ENCODE results near the gene VPS51.

DNA sequence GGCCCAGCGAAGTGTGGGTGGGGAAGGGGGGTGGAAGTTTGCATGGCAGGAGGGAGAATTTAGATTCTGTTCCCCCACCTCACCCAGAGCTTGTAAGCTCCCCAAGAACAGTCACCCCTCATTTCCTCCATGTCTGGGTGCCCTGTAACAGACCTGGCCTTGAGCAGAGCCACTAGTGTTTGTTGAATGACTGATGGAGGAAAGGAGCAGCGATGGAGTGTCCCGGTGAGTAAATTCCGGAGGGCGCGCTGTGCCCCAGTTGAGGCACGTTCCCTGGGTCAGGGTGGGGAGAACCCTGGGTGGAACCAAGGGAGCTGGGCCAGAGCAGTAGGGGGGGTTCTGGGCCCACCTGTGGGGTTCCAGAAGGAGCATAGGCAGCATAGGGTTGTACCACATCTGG is 38.5 kb upstream of the VPS51 start:
- no peak for TF ChIP-seq ELF4 (IDR thresholded peaks at IDR 0.05)
- no peak for TF ChIP-seq HDGF (IDR thresholded peaks at IDR 0.05; ENCODE audit: borderline replicate concordance)
- TF ChIP-seq ARNT (IDR thresholded peaks at IDR 0.05), result no peak
- TF ChIP-seq, protein P1, sequence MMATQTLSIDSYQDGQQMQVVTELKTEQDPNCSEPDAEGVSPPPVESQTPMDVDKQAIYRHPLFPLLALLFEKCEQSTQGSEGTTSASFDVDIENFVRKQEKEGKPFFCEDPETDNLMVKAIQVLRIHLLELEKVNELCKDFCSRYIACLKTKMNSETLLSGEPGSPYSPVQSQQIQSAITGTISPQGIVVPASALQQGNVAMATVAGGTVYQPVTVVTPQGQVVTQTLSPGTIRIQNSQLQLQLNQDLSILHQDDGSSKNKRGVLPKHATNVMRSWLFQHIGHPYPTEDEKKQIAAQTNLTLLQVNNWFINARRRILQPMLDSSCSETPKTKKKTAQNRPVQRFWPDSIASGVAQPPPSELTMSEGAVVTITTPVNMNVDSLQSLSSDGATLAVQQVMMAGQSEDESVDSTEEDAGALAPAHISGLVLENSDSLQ (IDR thresholded peaks at IDR 0.05), result no peak
- TF ChIP-seq NFRKB (IDR thresholded peaks at IDR 0.05), result no peak
- TF ChIP-seq SUZ12 (IDR thresholded peaks at IDR 0.05), result no peak
- TF ChIP-seq CTBP1 (IDR thresholded peaks at IDR 0.05; ENCODE audit: borderline replicate concordance), result no peak
- TF ChIP-seq SP1 (IDR thresholded peaks at IDR 0.05), result no peak
- no peak for TF ChIP-seq FOXM1 (IDR thresholded peaks at IDR 0.05; ENCODE audit: borderline replicate concordance)
- no peak for TF ChIP-seq ZNF384 (IDR thresholded peaks at IDR 0.05)
- no peak for TF ChIP-seq FOXK2 (IDR thresholded peaks at IDR 0.05)
- no peak for TF ChIP-seq BHLHE40 (IDR thresholded peaks at IDR 0.05; ENCODE audit: borderline replicate concordance)

All from HEK293T (cell line).